HepG2 (cell line): ENCODE measurements around the gene TJP3. TPM values are rescaled to one million over a fixed set of nuclear protein-coding genes. Genes with fewer than 3 reads are reported as not detected.
A peak's percentile ranks its signal among the peaks of the same experiment; 100 is the strongest.

Source experiments
- AGO2 ChIP-seq: fragments of 200-400 bp; formaldehyde crosslinking; optimal IDR thresholded peaks from 2 replicates; pipeline ENCODE3; 2017; ENCODE audit warnings: mild to moderate bottlenecking, low read depth, low read length, moderate library complexity
- CCDC6 ChIP-seq: sonication (generic); formaldehyde crosslinking; IDR thresholded peaks from 2 replicates; pipeline ENCODE4 v1.8.1; 2022; ENCODE audit warnings: mild to moderate bottlenecking, missing genetic modification reagents, moderate library complexity
- DR1 ChIP-seq: sonication (generic); formaldehyde crosslinking; IDR thresholded peaks from 2 replicates; pipeline ENCODE4 v1.8.0; 2021; ENCODE audit warnings: mild to moderate bottlenecking, missing genetic modification reagents, inconsistent platforms
- EP300 ChIP-seq, 3 experiments: sonication (generic) in 1 of 3; formaldehyde crosslinking in 1 of 3; IDR thresholded peaks; 2 replicates each; pipeline versions ENCODE4 v1.5.1 to v1.6.1; 2011 to 2020; ENCODE audit warnings: low read depth in 2 of 3, low read length in 2 of 3, borderline replicate concordance in 1 of 3, improper control_type of control experiment in 1 of 3, mild to moderate bottlenecking in 1 of 3, missing genetic modification reagents in 1 of 3, moderate library complexity in 1 of 3
- FOXK2 ChIP-seq: fragments of 450-650 bp; IDR thresholded peaks from 2 replicates; pipeline ENCODE4 v1.6.1; 2016
- HMG20A ChIP-seq: IDR thresholded peaks from 2 replicates; pipeline ENCODE4 v1.6.1; 2016; ENCODE audit warnings: borderline replicate concordance
- HNF1A ChIP-seq, 2 experiments: sonication (generic) in 1 of 2; formaldehyde crosslinking in 1 of 2; IDR thresholded peaks; 2 replicates each; pipeline versions ENCODE4 v1.4.0 to v1.6.1; 2016 to 2020; ENCODE audit warnings: borderline replicate concordance in 1 of 2, low read depth in 1 of 2, mild to moderate bottlenecking in 1 of 2, missing genetic modification reagents in 1 of 2
- MZF1 ChIP-seq: sonication (generic); formaldehyde crosslinking; IDR thresholded peaks from 2 replicates; pipeline ENCODE4 v1.8.1; 2023; ENCODE audit warnings: mild to moderate bottlenecking, missing genetic modification reagents, borderline replicate concordance
- PREB ChIP-seq: sonication (generic); formaldehyde crosslinking; IDR thresholded peaks from 2 replicates; pipeline ENCODE4 v1.4.0; 2020; ENCODE audit warnings: missing genetic modification reagents
- RELA ChIP-seq: sonication (generic); formaldehyde crosslinking; IDR thresholded peaks from 2 replicates; pipeline ENCODE4 v1.4.0; 2020; ENCODE audit warnings: missing genetic modification reagents
- SMARCE1 ChIP-seq: fragments of 450-650 bp; IDR thresholded peaks from 2 replicates; pipeline ENCODE4 v1.6.1; 2017; ENCODE audit warnings: borderline replicate concordance
- SP2 ChIP-seq: sonication (generic); formaldehyde crosslinking; IDR thresholded peaks from 2 replicates; pipeline ENCODE4 v1.5.1; 2020; ENCODE audit warnings: mild to moderate bottlenecking, missing genetic modification reagents
- ZMYM4 ChIP-seq: sonication (generic); formaldehyde crosslinking; IDR thresholded peaks from 2 replicates; pipeline ENCODE4 v1.8.1; 2023; ENCODE audit warnings: mild to moderate bottlenecking, missing genetic modification reagents
- ZNF234 ChIP-seq: sonication (generic); formaldehyde crosslinking; conservative IDR thresholded peaks from 2 replicates; pipeline ENCODE4 v1.5.1; 2020; ENCODE audit warnings: mild to moderate bottlenecking, missing genetic modification reagents
- ZNF34 ChIP-seq: sonication (generic); formaldehyde crosslinking; IDR thresholded peaks from 2 replicates; pipeline ENCODE4 v1.4.0; 2020; ENCODE audit warnings: mild to moderate bottlenecking, missing genetic modification reagents, borderline replicate concordance
- ZNF432 ChIP-seq: sonication (generic); formaldehyde crosslinking; IDR thresholded peaks from 2 replicates; pipeline ENCODE4 v1.5.0; 2020; ENCODE audit warnings: missing genetic modification reagents, mild to moderate bottlenecking, borderline replicate concordance
- ZNF484 ChIP-seq: sonication (generic); formaldehyde crosslinking; IDR thresholded peaks from 2 replicates; pipeline ENCODE4 v1.5.1; 2020; ENCODE audit warnings: mild to moderate bottlenecking, low read depth, missing genetic modification reagents, borderline replicate concordance
- ZNF883 ChIP-seq: sonication (generic); formaldehyde crosslinking; IDR thresholded peaks from 2 replicates; pipeline ENCODE4 v1.5.1; 2020; ENCODE audit warnings: mild to moderate bottlenecking, missing genetic modification reagents; ENCODE audit errors: not compliant biosample characterization
- polyA plus RNA-seq, 8 experiments: library from polyadenylated mRNA; depleted of rRNA in 3 of 8; stranded (reverse) in 7 of 8; unstranded in 1 of 8; fragments of >200 nt; fragmentation: Illumina TruSeq in 4 of 8; extraction: Trizol in 4 of 8; gene quantifications; 2 replicates each; pipeline versions ENCODE4 v1.2.1 to v1.2.3, GENCODE V29; 2011 to 2016; ENCODE audit warnings: low read depth in 4 of 8, missing spikeins in 1 of 8, mixed read lengths in 1 of 8; ENCODE audit not compliant: insufficient read depth in 1 of 8
- total RNA-seq, 5 experiments: library from RNA; depleted of rRNA; stranded (reverse); fragments of >200 nt; fragmentation: Illumina TruSeq; extraction: Trizol; gene quantifications; 2 replicates each; pipeline ENCODE4 v1.2.3, GENCODE V29; 2016; ENCODE audit warnings: low read depth in 1 of 5
- TF ChIP-seq, protein P1 (sequence below): sonication (generic); formaldehyde crosslinking; IDR thresholded peaks from 2 replicates; pipeline ENCODE4 v1.4.0; 2020; ENCODE audit warnings: low read depth, mild to moderate bottlenecking, missing genetic modification reagents
- TF ChIP-seq, protein P2 (sequence below): sonication (generic); formaldehyde crosslinking; IDR thresholded peaks from 2 replicates; pipeline ENCODE4 v1.4.0; 2020; ENCODE audit warnings: missing genetic modification reagents

TJP3 gene
- total and polyA plus RNA-seq, 2 of the 13 experiments (the other 11 are each of a cell fraction or from before 2014, with no cell fraction given) = 2.3 to 21.5 TPM

GRCh38 chr19:3762501-3763459 is 54.6 kb downstream of the TJP3 start, which contains the start of gene MRPL54 (continued):
- TF ChIP-seq HNF1A (IDR thresholded peaks at IDR 0.05; ENCODE audit: low read depth) (no peak), HNF1A (CRISPR knock-in tag; IDR thresholded peaks at IDR 0.05; ENCODE audit: borderline replicate concordance) (no peak; the same call in 1 of the 2 replicates), DR1 (CRISPR knock-in tag) (no peak), SP2 (no peak), ZNF34 (no peak), AGO2 (peak; percentile 79), MZF1 (no peak), ZMYM4 (CRISPR knock-in tag) (no peak; the same call in 1 of the 2 replicates), FOXK2 (no peak), PREB (no peak), ZNF234 (CRISPR knock-in tag) (no peak), SMARCE1 (no peak), ZNF883 (peak; percentile 73), HMG20A (CRISPR knock-in tag) (no peak), EP300 (IDR thresholded peaks at IDR 0.05; ENCODE audit: low read depth in 2 of 2, low read length in 2 of 2) (no peak), EP300 (CRISPR knock-in tag; IDR thresholded peaks at IDR 0.05; ENCODE audit: borderline replicate concordance) (no peak), ZNF432 (CRISPR knock-in tag) (no peak), ZNF484 (no peak), RELA (CRISPR knock-in tag) (no peak), CCDC6 (no peak)
- TF ChIP-seq, protein P1, sequence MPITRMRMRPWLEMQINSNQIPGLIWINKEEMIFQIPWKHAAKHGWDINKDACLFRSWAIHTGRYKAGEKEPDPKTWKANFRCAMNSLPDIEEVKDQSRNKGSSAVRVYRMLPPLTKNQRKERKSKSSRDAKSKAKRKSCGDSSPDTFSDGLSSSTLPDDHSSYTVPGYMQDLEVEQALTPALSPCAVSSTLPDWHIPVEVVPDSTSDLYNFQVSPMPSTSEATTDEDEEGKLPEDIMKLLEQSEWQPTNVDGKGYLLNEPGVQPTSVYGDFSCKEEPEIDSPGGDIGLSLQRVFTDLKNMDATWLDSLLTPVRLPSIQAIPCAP (CRISPR knock-in tag) = no peak
- TF ChIP-seq, protein P2, sequence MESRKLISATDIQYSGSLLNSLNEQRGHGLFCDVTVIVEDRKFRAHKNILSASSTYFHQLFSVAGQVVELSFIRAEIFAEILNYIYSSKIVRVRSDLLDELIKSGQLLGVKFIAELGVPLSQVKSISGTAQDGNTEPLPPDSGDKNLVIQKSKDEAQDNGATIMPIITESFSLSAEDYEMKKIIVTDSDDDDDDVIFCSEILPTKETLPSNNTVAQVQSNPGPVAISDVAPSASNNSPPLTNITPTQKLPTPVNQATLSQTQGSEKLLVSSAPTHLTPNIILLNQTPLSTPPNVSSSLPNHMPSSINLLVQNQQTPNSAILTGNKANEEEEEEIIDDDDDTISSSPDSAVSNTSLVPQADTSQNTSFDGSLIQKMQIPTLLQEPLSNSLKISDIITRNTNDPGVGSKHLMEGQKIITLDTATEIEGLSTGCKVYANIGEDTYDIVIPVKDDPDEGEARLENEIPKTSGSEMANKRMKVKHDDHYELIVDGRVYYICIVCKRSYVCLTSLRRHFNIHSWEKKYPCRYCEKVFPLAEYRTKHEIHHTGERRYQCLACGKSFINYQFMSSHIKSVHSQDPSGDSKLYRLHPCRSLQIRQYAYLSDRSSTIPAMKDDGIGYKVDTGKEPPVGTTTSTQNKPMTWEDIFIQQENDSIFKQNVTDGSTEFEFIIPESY (CRISPR knock-in tag) = 0 out of 2 replicates have a peak, but pooled peaks have one; percentile 12
